ENCODE measurements around the gene ZNF808. TPM values are rescaled to one million over a fixed set of nuclear protein-coding genes. Genes with fewer than 3 reads are reported as not detected.
A peak's percentile ranks its signal among the peaks of the same experiment; 100 is the strongest.
"Not testable (repeated sequence)": the region's sequence is repeated elsewhere in the genome, so short reads cannot be mapped to it uniquely, and the experiment has no call there.

Gene ZNF808
- total RNA-seq, 1 donor from 2014 or later = 12.6 TPM

GRCh38 chr19:52520013-52520412 is 7.5 kb upstream of the ZNF808 start:
- FAIRE-seq (no peak), DNase-seq (ENCODE audit: low read depth) (no peak)
- Histone ChIP-seq H3K4me3 (ENCODE audit: low read depth, low read length) (no peak overlapping the region), H3K27me3 (ENCODE audit: control insufficient read depth, insufficient read depth, low read length) (no peaks in the 10 kb centered on the region), H3K36me3 (ENCODE audit: control insufficient read depth, insufficient read depth, low read length) (no peaks in the 10 kb centered on the region)
- TF ChIP-seq CTCF (IDR thresholded peaks at IDR 0.05; ENCODE audit: insufficient read depth, low read length, severe bottlenecking) = no peak

GRCh38 chr19:52522551-52522950 is 4.9 kb upstream of the ZNF808 start:
- H3K4me3 ChIP-seq (ENCODE audit: low read depth, low read length) = no peak overlapping the region
- no peak for TF ChIP-seq CTCF (IDR thresholded peaks at IDR 0.05; ENCODE audit: insufficient read depth, low read length, severe bottlenecking)
- FAIRE-seq (no peak), DNase-seq (ENCODE audit: low read depth) (no peak)
- no peaks in the 10 kb centered on the region for H3K27me3 ChIP-seq (ENCODE audit: control insufficient read depth, insufficient read depth, low read length)
- no peaks in the 10 kb centered on the region for H3K36me3 ChIP-seq (ENCODE audit: control insufficient read depth, insufficient read depth, low read length)

DNA sequence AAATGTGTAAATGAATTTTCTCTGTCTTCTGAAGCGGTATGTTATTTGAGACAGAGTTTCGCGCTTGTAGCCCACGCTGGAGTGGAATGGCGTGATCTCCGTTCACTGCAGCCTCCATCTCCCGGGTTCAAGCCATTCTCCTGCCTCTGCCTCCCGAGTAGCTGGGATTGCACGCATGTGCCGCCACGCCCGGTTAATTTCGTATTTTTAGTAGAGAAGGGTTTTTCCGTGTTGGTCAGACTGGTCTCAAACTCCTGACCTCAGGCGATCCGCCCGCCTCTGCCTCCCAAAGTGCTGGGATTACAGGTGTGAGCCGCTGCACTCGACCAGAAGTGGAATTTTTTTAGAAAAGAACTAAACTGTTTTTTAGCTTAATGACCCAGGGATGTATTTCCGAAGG is 3.4 kb upstream of the ZNF808 start:
- H3K36me3 ChIP-seq (ENCODE audit: control insufficient read depth, insufficient read depth, low read length) = no peaks in the 10 kb centered on the region
- DNase-seq (ENCODE audit: low read depth) (no peak), FAIRE-seq (no peak)
- no peaks in the 10 kb centered on the region for H3K27me3 ChIP-seq (ENCODE audit: control insufficient read depth, insufficient read depth, low read length)
- no peak overlapping the region for H3K4me3 ChIP-seq (ENCODE audit: low read depth, low read length)
- TF ChIP-seq CTCF (IDR thresholded peaks at IDR 0.05; ENCODE audit: insufficient read depth, low read length, severe bottlenecking) = no peak

DNA sequence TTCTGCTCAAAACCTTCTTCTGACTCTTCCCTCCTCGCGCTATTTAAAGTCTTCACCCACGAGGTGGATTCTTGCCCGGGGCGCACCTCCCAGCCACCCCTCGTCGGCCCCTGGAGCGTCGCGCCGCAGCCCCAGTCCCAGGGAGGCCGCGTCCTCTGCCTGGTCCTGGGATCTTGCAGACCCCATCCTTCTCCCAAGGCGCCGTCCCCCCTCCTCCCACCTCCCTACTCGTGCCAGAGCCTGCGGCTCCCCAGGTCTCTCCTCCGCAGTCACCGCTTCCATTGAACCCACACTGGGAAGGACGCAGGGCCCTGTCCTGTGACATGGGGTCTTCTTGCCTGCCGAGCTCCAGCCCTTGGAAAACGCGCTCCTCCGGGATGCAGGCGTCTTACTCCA is 486 bp downstream of the ZNF808 start:
- Histone ChIP-seq H3K4me3 (ENCODE audit: low read depth, low read length) (peak overlapping the region; percentile 79), H3K36me3 (ENCODE audit: control insufficient read depth, insufficient read depth, low read length) (no peaks in the 10 kb centered on the region), H3K27me3 (ENCODE audit: control insufficient read depth, insufficient read depth, low read length) (no peaks in the 10 kb centered on the region)
- FAIRE-seq (no peak), DNase-seq (ENCODE audit: low read depth) (no peak)
- TF ChIP-seq CTCF (IDR thresholded peaks at IDR 0.05; ENCODE audit: insufficient read depth, low read length, severe bottlenecking) = no peak

DNA sequence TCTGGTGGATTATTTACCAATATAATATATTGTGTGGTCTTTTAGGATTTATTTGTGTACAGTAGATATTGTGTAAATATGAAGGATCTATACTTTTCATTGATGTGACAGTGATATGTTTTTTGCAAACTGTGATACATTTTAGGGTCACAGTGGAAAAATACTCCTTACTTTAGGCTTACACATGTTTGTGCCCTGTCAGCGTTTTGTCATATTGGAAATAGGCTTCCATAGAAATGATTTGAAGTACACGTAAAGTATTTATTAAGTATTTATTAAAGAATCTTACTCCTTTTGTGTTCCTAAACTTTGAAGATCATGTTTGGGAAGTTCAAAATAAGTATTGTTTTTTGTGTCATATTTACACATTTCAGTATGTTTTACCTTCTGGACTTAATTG is 5.0 kb downstream of the ZNF808 start:
- no peak for TF ChIP-seq CTCF (IDR thresholded peaks at IDR 0.05; ENCODE audit: insufficient read depth, low read length, severe bottlenecking)
- DNase-seq (ENCODE audit: low read depth) (no peak), FAIRE-seq (no peak)
- Histone ChIP-seq H3K4me3 (ENCODE audit: low read depth, low read length) (no peak overlapping the region), H3K36me3 (ENCODE audit: control insufficient read depth, insufficient read depth, low read length) (no peaks in the 10 kb centered on the region), H3K27me3 (ENCODE audit: control insufficient read depth, insufficient read depth, low read length) (no peaks in the 10 kb centered on the region)

- no peak for FAIRE-seq
- H3K27me3 ChIP-seq (ENCODE audit: control insufficient read depth, insufficient read depth, low read length) = no peaks in the 10 kb centered on the region
- peak; percentile 13 for DNase-seq (ENCODE audit: low read depth)
- no peak for TF ChIP-seq CTCF (IDR thresholded peaks at IDR 0.05; ENCODE audit: insufficient read depth, low read length, severe bottlenecking)
- no peak overlapping the region for H3K4me3 ChIP-seq (ENCODE audit: low read depth, low read length)
- H3K36me3 ChIP-seq (ENCODE audit: control insufficient read depth, insufficient read depth, low read length) = no peaks in the 10 kb centered on the region
Measured at GRCh38 chr19:52533901-52534300, 6.4 kb downstream of the ZNF808 start.

DNA sequence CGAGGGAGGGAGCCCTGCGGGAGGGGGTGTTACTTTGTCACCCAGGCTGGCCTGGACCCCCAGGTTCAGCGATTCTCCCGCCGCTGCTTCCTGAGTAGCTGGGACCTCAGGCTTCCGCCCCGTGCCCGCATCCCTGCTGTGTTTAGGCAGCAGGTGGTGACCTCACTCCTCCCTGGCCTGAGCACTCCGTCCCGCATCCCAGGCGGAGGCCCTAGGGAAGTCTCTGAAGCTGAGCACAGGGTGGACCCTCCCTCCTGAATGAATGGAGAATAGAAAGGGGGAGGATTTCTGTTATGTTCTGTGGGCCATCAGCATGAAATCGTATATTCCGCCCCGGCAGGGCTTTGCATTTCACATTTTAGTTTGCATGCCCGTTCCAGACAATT is 7.9 kb downstream of the ZNF808 start:
- not testable (repeated sequence) for H3K36me3 ChIP-seq (ENCODE audit: control insufficient read depth, insufficient read depth, low read length); H3K27me3 ChIP-seq (ENCODE audit: control insufficient read depth, insufficient read depth, low read length); FAIRE-seq; DNase-seq (ENCODE audit: low read depth)
- peak overlapping the region; percentile 41 for H3K4me3 ChIP-seq (ENCODE audit: low read depth, low read length)

Measured in bronchial epithelial cell (primary cell).